SKM-1 treated with dmso at 0.1 percent for 144 hours (cell line): ENCODE data around the gene ANKRD35.
"Not testable (repeated sequence)": the region's sequence is repeated elsewhere in the genome, so short reads cannot be mapped to it uniquely, and the experiment has no call there.

ENCODE experiments used
- DNase-seq: peaks from one replicate; lab custom pipeline; 2025; ENCODE audit not compliant: unreplicated experiment; lab: John Stamatoyannopoulos, UW

Gene ANKRD35, protein sequence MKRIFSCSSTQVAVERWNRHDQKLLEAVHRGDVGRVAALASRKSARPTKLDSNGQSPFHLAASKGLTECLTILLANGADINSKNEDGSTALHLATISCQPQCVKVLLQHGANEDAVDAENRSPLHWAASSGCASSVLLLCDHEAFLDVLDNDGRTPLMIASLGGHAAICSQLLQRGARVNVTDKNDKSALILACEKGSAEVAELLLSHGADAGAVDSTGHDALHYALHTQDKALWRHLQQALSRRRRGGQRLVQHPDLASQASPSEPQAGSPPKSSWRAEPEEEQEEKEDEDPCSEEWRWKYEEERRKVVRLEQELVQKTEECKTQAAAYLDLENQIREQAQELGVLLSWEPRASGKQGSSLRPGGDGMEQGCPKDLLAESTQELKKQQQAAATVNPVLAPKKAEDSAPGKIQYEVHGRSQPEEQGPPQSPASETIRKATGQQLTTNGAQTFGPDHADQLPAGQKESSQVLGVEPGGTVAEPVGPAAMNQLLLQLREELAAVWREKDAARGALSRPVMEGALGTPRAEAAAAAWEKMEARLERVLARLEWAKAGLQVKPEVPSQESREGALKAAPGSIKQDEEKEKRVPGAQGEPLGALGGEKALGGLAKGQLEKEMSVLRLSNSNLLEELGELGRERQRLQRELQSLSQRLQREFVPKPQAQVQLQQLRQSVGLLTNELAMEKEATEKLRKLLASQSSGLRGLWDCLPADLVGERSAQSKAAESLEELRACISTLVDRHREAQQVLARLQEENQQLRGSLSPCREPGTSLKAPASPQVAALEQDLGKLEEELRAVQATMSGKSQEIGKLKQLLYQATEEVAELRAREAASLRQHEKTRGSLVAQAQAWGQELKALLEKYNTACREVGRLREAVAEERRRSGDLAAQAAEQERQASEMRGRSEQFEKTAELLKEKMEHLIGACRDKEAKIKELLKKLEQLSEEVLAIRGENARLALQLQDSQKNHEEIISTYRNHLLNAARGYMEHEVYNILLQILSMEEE

DNA sequence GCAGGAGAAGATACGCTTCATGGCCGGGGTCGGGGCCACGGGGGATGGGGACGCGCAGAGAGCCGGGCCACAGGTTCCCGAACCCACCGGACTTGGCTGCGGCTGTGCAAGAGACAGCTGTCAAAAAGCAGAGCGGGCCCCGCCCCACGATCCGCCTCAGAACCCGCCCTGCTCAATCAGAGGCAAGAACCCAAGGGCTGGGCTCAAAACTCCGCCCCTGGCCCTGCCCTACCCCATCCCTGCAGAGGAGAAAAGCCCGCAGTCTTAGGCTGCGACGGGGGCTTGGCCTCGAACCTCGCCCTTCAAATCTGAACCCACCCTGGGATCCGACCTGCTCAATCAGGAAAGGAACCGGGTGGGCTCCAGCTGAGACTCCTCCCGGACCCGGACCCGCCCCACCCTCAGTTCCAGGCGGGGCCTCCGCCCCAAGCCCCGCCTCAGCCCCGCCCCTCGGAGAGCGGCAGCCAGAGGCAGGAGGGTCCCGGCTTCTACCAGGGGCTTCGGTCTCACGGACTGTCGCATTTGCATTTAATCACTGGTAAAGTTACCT is at the start of gene ANKRD35:
Gene ANKRD35 (minus strand): TSS at position 129 of the 550 bp plus-strand sequence. CDS start 108 bp downstream, at position 21.
- DNase-seq = peak; percentile 75

DNA sequence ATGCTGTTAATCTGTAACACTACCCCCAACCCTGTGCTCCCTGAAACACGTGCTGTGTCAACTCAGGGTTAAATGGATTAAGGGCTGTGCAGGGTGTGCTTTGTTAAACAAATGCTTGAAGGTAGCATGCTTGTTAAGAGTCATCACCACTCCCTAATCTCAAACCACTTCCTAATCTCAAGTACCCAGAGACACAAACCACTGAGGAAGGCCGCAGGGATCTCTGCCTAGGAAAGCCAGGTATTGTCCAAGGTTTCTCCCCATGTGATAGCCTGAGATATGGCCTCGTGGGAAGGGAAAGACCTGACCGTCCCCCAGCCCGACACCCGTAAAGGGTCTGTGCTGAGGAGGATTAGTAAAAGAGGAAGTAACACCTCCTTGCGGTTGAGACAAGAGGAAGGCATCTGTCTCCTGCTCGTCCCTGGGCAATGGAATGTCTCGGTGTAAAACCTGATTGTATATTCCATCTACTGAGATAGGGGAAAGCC is 46.9 kb upstream of the ANKRD35 start:
- DNase-seq = peak; percentile 66

- DNase-seq = no peak
Observed at GRCh38 chr1:145927916-145928643, 42.4 kb upstream of the ANKRD35 start.

DNA sequence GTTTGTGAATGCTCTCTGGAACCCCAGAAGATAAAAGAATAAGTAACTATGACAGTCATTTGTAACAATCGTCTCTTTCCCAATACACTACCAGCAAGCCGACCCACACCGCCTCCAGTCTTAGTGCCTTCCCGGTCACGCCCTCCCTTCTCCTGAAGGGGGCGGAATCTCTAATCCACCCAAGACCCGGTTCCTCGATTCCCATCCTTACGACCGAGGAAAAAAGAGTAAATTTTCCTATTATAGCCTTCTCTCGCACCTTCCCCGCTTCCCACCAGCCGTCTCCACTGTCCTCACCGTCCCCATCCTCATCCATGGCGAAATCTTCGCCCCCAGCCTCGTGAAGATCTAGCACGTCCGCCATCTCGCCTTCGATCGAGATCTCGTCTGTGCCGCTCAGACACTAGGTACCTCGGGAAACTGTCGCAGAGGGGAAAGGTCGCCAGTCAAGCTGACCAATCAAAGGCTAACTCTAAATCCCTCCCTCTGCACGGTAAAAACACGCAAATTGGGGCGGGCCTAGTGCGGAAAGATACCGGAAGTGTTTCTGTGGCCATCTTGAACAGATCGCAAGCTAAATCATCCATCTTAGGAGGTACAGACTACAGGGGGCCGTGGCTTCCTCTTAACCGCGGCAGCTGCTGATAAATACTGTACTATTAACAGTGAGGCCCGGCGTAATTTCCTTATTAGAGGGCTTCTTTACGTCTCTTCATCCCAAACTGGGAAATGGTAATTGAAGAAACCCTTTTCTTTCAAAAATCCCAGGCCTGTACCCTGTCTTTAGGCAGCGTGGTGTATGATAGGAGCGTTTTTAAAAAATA is 41.6 kb upstream of the ANKRD35 start, which contains the start of gene RBM8A:
Gene RBM8A (minus strand): TSS at position 422 of the 824 bp plus-strand sequence. CDS start 58 bp downstream, at position 364.
- DNase-seq = peak; percentile 100

- no peak for DNase-seq
Observed at GRCh38 chr1:145926686-145927062, 41.0 kb upstream of the ANKRD35 start.

- DNase-seq = no peak
Observed at GRCh38 chr1:145922266-145922665, 36.6 kb upstream of the ANKRD35 start.

- not testable (repeated sequence) for DNase-seq
Observed at GRCh38 chr1:145920297-145920696, 34.6 kb upstream of the ANKRD35 start.

DNA sequence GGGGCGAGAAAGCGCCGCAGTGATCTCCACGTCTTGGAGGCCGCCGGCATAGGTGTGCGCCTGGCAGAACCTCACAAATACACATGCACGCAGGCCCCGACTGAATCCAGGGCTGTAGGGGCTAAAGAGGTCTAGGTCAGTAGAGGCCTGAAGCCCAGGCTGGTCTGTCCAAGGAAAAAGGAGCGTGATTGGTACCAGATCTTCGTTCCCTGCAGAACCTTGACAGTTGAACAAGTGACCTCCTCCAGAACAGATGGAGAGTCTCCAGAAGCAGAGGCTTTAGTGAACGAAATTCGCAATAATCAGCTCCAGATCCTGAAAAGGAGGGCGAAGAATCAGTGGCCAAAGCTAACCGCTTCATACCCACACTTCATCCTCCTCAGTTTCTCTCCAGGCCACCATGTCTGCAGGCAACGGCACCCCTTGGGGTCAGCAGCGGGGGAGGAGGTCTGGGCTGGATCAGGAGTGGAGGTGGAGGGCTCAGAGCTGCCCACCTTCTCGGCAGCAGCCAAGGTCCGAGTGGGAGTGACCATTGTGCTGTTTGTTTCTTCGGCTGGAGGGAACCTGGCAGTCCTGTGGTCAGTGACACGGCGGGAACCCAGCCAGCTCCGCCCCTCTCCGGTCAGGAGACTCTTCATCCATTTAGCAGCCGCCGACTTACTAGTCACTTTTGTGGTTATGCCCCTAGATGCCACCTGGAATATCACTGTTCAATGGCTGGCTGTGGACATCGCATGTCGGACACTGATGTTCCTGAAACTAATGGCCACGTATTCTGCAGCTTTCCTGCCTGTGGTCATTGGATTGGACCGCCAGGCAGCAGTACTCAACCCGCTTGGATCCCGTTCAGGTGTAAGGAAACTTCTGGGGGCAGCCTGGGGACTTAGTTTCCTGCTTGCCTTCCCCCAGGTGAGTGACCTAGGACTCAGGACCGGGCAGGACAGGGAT is 33.6 kb upstream of the ANKRD35 start:
- peak; percentile 29 for DNase-seq

GRCh38 chr1:145918144-145918991 is 32.7 kb upstream of the ANKRD35 start, which contains the start of gene PEX11B:
Gene PEX11B (minus strand): TSS chr1:145918717. CDS start chr1:145918688, 29 bp downstream.
- peak; percentile 91 for DNase-seq

GRCh38 chr1:145917595-145917994 is 31.9 kb upstream of the ANKRD35 start:
- no peak for DNase-seq

DNA sequence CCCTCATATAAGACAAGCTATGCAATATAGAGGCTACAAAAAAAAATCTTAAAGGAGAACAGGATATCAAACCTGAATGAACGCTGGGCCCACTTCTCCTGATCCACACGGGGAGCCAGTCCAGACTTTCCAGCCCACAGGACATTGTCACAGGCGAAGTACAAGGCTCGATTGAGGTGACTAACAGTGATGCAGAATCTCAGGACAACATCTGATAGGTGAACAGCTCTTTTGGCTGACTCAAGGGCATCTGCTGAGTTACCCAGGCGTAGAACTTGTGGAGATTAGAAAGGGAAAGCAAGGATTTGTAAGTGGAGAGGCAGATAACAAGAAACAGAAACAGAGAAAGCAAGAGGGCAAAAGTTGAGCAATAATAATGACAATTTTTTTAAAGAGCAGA is 31.1 kb upstream of the ANKRD35 start:
- no peak for DNase-seq

- DNase-seq = no peak
Observed at GRCh38 chr1:145912128-145912641, 26.5 kb upstream of the ANKRD35 start.

DNA sequence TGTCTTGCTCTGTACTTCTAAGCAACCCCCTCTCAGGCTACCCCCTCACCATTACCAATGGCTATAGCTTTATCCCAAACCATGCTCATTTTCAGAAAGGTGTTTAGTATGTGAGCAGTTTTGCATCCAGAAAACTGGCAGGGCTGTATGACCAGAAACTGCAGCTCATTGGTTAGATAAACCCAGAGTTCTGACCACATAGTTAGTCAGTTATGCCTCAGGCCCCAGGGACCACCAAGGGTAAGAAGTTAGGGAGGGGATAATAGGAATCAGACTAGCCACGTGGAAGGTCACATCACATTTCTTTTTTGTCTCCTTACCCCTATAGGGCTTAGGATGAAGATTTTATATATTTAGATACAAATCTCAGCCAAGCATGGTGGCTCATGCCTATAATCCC is 23.0 kb upstream of the ANKRD35 start:
- DNase-seq = no peak

GRCh38 chr1:145906954-145907753 is 21.5 kb upstream of the ANKRD35 start:
- no peak for DNase-seq

- no peak for DNase-seq
Observed at GRCh38 chr1:145901312-145902021, 15.8 kb upstream of the ANKRD35 start.

GRCh38 chr1:145898756-145899155 is 13.1 kb upstream of the ANKRD35 start:
- DNase-seq = no peak
